ENCODE measurements around the gene GJA9.

GJA9 gene

DNA sequence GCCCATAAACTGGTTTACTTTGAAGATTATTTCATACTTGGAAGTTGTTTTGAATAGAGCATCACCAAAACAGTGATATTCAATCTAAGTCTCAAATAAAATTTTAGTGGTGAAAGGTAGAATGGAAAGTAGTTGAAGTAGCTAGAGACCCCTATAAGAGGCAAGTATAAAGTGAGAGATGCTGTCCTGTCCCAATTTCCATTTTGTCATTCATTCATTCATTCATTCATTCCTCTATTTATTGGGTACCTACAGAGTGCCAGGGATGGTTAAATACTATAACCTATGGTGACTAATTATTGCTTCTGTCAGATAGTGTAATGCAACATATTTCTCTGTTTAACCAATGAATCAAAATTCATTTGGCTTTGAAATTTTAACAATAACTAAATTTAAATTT lies 54.5 kb downstream of the GJA9 start:
- H3K4me3 ChIP-seq (ENCODE audit: control insufficient read depth, low read depth, low read length) = no peak overlapping the region

DNA sequence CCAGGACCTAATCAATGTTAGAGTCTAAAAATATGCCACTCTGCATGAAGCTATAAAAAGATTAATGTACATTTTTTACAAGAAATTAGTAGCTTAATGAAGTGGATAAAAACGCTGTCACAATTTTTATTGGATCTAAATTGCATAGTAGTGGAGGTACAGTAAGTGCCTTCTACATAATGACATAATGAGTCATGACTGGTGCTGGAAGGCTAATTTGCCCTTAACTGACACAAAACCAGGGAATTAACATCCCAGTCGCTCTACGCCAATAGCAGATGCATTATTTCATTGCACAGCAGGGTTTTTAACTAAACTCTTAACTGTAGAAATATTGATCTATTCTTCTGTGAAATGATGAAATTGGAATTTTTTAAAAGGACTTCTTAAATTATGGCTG lies 55.1 kb downstream of the GJA9 start:
- no peak for DNase-seq (ENCODE audit: low read depth)
- TF ChIP-seq, protein P1, sequence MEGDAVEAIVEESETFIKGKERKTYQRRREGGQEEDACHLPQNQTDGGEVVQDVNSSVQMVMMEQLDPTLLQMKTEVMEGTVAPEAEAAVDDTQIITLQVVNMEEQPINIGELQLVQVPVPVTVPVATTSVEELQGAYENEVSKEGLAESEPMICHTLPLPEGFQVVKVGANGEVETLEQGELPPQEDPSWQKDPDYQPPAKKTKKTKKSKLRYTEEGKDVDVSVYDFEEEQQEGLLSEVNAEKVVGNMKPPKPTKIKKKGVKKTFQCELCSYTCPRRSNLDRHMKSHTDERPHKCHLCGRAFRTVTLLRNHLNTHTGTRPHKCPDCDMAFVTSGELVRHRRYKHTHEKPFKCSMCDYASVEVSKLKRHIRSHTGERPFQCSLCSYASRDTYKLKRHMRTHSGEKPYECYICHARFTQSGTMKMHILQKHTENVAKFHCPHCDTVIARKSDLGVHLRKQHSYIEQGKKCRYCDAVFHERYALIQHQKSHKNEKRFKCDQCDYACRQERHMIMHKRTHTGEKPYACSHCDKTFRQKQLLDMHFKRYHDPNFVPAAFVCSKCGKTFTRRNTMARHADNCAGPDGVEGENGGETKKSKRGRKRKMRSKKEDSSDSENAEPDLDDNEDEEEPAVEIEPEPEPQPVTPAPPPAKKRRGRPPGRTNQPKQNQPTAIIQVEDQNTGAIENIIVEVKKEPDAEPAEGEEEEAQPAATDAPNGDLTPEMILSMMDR (conservative IDR thresholded peaks at IDR 0.05; ENCODE audit: control insufficient read depth, insufficient read depth, low read depth, low read length) = no peak
- H3K4me3 ChIP-seq (ENCODE audit: control insufficient read depth, low read depth, low read length) = no peak overlapping the region

More for the DNA sequence above, 54.5 kb downstream of the GJA9 start:
- TF ChIP-seq, protein P1 (conservative IDR thresholded peaks at IDR 0.05; ENCODE audit: control insufficient read depth, insufficient read depth, low read depth, low read length) = no peak
- DNase-seq (ENCODE audit: low read depth) = no peak
